ENCODE measurements around the gene KCNQ1.
A peak's percentile ranks its signal among the peaks of the same experiment; 100 is the strongest.

KCNQ1 gene

DNA sequence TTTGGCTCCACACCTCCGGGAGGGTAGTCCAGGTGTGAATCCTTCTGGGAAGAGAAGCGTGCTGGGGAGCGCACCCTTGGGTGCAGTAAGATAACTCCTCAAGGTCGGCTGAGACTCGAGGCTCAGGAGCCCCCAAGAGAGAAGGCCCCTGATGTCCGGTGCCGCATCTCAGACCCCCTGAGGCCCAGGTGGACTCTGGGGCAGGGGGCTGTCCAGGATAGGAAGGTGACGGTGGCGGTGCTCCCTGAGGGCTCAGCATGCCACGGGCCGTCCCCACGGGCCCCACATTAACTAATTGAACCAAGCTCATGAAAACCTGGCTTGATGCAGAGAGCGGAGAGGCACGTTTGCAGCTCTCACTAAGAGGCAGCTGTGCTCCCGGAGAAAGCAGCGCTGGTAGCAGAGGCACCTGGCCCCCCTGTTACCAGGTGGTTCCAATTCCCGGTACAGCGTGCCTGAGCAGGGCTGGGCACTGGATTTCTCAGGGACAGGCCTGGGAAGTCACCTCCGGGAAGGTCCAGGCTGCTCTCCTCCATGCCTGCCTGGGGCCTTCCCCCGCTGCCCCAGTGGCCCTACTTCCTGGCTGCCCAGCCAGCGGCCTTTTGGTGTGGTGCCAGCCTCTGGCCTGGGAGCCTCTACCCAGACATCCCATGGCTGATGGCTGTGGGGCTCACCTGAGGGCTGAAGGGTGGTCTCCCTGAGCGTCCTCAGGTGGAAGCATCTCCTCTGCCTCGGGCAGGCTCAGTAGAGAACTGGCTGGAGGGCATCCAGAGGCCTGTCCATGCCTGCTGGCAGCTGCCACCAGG is 1.1 kb downstream of the KCNQ1 start:
- no peak for DNase-seq

- peak in 1 of 2 donors; percentile 40 for DNase-seq
Observed at GRCh38 chr11:2446590-2447252, 1.9 kb downstream of the KCNQ1 start.

- DNase-seq = no peak
Observed at GRCh38 chr11:2447253-2447950, 2.6 kb downstream of the KCNQ1 start.

- no peak for DNase-seq
Observed at GRCh38 chr11:2447951-2448650, 3.3 kb downstream of the KCNQ1 start.

- no peak for DNase-seq
Observed at GRCh38 chr11:2448661-2449547, 4.1 kb downstream of the KCNQ1 start.

DNA sequence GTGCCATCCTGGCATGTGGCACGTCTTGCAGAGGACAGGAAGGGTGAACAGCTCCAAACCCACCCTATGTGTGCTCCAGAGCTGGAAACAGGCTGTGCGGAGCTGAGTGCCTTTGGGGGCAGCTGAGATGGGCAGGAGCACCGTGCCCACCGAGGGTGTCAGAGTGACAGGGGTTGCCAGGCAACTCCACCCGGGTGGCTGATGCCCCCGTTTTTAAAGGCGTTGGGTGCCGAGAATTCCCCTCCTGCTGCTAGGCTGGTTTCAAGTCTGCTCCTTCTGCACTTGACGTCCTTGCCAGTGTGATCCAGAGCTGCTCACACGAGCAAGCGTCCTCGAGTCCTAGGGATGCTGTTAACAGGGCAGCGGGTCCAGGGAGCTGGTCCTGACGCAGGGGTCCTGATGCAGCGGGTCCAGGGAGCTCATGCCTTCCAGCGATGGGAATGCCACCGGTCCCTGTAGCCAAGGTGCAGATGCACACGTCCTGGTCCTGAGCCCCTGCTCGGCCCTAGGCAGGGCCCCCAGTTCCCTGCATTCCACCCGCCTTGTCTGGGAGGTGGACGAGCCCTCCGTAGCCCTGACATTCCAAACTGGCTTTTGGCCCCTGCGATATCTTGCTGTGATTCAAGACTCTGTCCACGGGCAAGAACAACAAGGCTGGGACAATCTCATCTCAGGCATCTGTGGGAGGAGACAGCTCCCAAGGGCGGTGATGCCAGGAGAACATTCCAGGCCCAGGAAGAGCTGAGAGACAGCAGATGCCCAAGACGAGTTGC is 4.9 kb downstream of the KCNQ1 start:
- no peak for DNase-seq

- no peak for DNase-seq
Observed at GRCh38 chr11:2450321-2451041, 5.7 kb downstream of the KCNQ1 start.

- no peak for DNase-seq
Observed at GRCh38 chr11:2451336-2451735, 6.5 kb downstream of the KCNQ1 start.

GRCh38 chr11:2451916-2452315 is 7.1 kb downstream of the KCNQ1 start:
- DNase-seq = no peak

GRCh38 chr11:2452321-2453012 is 7.7 kb downstream of the KCNQ1 start:
- no peak for DNase-seq

GRCh38 chr11:2453436-2453835 is 8.6 kb downstream of the KCNQ1 start:
- no peak for DNase-seq

DNA sequence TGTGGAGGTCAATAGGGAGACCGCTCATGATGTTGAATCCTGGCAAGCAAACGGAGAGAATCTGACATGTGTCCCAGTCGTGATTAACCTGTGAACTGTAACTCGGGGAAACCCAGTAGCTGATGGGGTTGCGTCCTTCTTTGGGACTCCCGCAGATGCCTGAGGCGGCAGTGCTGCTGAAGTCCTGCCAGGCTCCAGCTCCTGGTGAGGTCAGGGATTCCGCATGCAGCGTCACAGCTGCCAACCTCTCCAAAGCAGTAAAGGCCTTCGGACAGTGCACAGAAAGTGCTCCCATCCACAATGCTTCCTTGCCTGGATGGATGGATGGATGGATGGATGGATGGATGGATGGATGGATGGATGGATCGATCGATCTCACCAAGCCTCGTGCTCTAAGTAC is 13.5 kb downstream of the KCNQ1 start:
- DNase-seq = no peak

- DNase-seq = no peak
Observed at GRCh38 chr11:2459016-2459725, 14.4 kb downstream of the KCNQ1 start.

GRCh38 chr11:2459796-2460531 is 15.2 kb downstream of the KCNQ1 start:
- DNase-seq = no peak

- DNase-seq = no peak
Observed at GRCh38 chr11:2460540-2461252, 15.9 kb downstream of the KCNQ1 start.

DNA sequence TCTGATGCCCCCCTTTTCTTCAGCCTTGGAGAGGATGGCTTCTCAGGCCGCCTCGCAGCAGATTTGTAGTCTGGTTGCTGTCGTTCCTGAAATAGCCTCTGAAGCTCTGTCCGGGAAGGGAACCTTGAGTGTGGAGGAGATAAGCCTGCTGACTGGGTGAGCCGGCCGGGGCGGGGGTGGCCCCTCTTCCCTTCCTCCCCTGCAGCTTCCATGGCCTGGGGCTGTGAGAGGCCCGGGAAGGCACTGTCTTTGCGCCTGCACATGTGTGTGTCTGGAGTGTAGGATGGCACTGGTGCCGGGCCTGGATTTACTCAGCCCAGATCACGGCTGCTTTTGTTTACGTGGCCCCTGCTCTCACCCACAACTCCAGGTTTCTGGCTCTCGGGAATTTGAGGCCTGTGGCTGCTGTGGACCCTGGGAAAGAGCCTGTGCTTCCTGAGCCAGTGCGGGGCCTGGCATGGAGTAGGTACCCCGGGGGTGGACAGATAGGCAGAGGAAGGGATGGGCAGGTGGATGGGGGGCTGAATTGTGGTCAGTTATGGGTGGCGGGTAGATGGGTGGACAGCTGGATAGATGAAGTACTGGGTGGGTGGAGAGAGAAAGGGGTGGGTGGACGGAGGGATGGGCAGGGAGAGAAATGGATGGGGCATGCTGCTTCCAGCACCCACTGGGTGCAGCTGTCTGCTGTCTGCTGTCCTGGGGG is 16.6 kb downstream of the KCNQ1 start:
- DNase-seq = no peak

DNA sequence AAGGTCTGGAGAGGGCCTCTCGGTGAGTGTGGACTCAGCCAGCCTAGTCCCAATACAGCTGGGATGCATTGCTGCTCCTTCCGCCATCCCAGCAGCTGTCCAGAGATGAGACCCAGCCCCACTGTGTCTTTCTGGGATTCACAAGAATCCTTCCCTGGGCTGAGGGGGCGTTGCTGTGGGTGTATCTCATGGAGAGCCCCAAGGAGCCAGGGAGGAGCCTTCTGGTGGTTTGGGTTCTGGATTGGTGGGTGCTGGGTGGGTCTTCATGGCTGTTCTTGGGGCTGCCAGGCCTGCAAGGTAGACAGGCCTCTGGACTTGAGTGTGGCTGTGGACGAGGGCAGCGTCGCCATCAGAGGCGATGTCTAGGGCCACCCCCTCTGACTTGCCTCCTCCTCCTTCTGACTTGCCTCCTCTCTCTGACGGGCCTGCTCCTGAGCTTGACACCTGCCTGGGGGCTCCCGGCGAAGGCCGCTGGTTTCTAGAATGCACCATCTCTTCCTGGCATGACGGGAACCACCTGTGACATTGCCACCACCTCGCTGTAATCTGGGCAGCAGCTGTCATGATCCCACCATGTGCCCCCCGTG is 17.2 kb downstream of the KCNQ1 start:
- DNase-seq = no peak
